NCI-H2227 treated with DMSO at 0.1 percent for 48 hours (cell line): ENCODE measurements around the gene LTBP2.
A peak's percentile ranks its signal among the peaks of the same experiment; 100 is the strongest.

Experiments
- DNase-seq: peaks from one replicate; lab custom pipeline; 2025; lab: John Stamatoyannopoulos, UW

The LTBP2 gene

DNA sequence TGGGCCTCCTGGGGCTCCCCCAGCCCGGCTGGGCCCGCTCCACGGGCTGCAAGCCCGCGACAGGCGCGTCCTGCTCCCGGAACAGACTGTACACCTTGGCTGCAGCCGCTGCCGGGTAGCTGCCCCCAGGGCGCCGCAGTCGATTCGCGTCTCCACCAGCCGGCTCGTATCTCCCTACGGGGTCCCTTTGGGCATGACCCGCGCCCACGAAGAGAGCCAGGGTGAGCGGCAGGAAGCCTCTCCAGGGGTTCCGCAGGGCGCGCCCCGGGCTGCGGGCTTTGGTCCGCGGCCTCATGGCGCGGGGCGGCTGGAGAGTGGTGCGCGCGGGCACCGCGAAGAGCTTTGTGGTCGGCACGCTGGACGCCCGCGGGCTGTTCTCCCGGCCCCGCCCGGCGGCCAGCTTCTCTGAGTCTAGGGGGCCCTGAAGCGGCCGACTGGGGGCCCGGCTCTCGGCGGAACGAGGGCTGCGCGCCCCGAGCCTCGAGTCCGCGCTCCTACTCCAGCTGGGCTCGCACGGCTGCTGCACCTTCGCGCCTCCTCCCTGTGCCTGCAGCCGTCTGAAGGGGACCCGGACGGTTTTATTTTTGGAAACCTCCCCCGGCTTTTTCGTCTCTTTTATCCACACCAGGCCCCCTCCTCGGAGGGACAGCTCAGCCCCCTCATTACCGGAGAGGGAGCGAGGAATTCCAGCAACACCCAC is at the start of gene LTBP2:
Gene LTBP2 (minus strand): TSS at position 588 of the 700 bp plus-strand sequence. CDS start 293 bp downstream, at position 295.
- DNase-seq, result no peak

DNA sequence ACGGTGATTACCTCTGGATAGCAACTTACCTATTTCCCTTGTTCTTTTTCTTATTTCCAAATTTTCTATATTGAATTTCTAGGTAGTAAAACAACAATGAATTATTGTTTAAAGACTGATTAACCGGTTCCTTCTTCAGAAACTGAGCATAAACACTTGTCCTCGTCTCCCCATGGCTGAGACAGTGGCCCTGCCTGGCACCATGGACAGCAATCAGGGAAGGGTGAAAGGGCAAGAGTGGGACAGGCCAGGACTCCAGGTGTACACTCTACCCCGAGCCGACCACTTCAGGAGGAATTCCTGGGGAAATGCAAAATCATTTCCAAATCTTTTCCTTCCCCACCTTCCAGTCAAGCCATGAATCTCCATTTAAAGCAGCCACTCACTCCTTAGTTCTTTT is 48.8 kb upstream of the LTBP2 start:
- DNase-seq, result no peak

DNA sequence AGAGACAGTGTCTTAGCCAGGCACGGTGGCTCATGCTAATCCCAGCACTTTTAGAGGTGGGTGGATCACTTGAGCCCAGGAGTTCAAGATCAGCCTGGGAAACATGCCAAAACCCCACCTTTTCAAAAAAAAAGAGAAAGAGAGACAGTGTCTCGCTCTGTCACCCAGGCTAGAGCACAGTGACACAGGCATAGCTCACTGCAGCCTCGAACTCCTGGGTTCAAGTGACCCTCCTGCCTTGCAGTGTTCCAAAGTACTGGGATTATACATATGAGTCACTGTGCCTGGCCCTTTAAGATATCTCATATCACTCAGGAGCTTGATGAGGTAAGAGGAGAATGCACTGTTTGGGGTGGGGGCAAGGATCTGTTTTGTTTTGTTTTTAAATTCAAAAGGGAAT is 48.1 kb upstream of the LTBP2 start:
- DNase-seq, result no peak

DNA sequence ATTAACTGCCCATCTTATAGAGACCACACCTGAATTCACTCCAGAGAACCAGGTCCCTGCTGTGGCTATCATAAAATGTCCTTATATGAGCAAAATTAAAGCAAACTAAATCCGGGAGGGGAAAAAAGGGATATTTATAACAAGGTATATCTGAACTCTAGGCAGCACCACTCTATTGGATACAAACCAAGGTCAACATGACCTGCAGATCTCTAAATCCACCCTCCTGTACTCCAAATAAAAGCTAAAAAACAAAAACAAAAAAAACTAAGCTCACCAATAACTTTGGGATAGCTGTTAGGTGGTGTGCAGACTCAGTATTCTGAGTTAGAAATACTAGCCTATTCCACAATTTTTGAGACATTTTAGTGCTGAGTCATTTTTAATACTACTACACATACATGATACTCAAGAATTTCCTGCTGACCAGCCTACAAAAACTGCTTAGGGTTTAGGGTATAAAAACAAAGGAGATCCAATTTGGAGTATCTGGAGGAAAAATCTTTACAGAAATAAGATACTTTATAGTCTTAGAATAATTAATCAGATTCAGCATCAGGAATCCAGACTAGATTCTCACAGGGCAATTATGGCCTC is 46.6 kb upstream of the LTBP2 start:
- no peak for DNase-seq

DNA sequence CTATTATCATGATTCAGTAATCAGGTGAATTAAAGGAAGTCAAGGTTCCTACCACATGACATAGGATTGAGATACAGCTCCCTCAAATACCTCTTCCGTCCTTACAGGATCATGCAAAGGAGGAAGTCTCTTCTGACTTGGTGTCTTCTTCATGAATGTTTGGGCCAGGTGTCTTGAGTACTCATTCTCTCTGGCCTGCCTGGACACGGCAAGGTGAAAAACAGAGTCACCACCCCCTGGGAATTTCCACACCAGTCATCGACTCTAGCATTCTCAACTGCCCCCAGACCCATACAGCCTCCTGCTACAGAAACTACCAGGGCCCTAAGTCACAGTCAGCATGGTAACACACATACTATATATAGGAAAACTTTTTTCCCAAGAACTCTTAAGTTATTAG is 44.9 kb upstream of the LTBP2 start:
- DNase-seq, result no peak

DNA sequence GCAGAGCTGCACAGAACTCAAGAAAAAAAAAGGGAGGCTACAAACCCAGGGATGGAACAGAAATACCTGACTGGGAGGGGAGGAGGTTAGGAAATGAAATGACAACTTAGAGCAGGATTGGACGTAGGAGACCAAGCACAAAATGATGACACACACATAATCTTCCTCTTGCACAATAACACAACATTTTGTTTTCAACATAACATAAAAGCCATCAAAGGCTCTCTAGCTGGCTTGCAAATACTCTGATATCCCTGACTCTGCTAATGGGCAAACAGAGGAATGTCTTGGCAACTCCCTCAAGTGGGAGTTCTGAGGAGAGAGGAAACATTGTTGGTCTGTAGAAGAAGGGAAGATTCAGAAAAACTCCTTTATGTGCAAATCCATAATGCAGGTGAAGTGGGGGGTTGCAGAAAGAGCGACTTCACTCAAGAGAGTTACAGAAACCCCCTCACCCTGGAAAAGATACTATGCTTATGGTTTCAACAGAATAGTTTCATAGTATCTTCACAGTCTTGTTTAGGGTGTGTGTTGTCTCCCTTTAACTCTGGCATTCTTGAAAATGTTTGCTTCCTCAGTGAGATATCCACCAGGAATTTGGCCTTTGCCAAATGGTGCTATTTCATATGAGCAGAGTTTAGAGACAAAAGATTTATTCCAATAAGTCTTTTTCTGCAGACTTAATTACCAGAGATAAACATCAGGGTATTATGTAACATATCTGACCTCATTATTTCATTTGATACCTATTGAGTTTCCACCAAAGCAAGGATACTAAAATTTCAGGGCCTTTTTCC is 43.8 kb upstream of the LTBP2 start:
- DNase-seq, result no peak

DNA sequence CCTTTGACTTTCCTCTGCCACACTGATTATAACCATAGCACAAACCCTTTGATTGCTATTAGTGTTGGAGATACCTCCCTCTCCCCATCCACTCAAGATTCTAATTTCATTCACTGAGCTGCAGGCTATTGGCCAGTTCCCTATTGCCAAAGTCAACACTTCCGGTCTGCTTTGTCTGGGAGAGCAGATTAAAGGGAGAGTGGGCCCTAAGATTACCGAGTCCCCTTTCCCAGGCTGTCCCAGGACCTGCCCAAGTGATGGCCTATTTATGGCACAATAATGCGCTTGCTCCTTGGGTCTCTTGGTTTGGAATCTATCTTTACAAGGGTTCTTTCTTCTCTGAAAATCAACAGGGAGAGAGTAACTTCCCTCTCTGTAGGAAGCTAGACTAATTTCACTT is 42.9 kb upstream of the LTBP2 start:
- DNase-seq, result no peak

DNA sequence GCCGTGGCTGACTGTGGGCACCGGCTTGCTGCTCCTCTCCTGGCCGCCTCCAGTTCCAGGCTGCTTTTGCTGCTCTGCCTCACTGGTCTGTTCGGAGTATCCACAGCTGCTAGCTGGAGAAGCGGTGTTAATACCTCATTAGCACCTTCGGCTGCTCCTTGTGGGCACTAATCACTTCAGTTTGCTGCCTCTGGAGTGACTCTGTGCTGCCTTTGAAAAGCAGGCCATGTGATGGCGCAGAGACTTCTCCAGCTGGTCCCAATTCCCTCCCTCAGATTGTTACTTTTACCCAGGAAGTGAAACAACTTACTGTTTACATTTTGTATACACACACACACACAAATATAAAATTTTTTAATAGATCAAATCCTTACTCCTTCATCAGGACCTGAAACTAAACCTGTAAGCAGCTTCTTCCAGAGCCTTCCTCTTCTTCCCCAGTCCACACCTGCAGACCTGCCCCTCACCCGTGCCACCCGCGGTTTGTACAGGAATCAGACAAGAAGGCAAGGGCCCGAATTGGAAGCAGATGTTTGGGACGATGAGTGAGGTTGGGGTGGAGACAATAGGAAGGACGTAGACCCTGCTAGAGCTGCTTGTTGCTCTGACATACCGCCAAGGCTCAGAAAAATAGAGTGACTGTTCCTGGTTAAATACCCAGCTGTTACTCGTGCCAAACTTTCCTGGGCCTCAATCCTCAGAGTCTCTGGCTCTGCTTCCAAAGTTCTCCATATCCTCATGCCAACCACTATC is 41.5 kb upstream of the LTBP2 start:
- DNase-seq, result no peak

DNA sequence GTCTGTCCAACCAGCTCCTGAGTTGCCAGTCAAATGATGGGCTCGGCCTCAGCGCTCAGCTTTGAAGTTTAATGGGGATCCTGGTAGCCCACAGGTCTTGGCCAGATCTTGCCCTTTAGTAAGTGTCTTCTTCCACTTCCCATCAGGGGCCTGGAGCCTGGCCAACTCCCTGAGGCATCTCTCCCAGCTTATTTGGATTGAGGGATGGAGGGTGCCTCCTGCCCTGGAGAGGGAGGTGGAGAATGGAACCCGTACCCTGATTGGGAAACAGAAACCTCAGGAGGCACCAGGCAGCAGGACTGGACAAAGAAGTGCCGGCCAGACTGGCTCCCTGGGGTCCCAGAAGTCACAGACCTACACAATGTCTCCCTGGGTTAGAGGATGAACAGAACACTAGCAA is 40.5 kb upstream of the LTBP2 start:
- no peak for DNase-seq

DNA sequence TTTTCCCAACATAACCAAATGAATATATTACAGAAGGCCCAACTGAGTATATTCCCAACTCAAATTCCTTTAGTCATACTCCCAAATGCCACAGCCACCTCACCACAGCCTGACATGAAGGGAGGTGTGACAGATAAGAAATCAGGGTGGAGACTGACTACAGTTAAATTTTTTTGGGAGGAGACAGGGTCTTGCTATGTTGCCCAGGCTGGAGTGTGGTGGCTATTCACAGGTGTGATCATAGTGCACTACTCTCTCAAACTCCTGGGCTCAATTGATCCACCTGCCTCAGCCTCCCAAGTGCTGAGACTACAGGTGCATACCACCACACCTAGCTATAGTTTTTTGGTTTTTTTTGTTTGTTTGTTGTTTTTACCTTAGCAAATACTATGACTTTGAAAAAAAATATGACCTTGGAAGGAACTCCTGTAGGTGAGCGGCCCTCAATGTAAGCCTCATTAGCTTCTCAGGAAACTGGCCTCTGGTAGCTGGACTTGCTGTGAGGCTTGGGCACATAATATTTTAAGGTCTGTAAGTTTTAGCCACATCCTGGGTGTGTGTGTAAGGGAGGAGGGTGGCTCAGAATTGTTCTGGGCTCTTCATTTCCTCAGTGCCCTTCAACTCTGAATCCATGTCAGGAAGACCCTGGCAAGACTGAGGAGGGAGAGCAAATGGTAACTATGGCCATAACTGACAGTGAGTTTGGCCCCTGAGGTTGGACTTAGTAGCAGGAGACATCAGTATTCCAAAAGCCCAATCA is 39.1 kb upstream of the LTBP2 start:
- DNase-seq, result no peak

DNA sequence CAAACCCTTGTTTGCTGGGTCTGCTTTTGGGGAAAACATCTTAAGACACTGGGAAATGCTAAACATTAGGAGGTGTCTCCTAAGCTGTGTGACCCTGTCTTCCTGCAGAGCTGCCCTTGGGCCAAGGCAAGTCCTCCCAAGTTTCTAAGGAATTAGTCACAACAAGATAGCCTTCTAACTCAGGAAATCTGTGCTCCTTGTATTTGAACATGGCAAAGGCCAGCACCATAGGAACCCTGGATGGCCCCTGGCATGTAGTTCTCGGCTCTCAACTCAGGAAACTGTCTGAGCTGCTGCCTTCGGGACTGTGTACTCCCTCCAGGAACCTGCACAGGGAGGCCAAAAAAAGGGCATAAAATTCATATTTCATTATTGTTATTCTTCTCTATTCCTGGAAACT is 37.6 kb upstream of the LTBP2 start:
- no peak for DNase-seq

DNA sequence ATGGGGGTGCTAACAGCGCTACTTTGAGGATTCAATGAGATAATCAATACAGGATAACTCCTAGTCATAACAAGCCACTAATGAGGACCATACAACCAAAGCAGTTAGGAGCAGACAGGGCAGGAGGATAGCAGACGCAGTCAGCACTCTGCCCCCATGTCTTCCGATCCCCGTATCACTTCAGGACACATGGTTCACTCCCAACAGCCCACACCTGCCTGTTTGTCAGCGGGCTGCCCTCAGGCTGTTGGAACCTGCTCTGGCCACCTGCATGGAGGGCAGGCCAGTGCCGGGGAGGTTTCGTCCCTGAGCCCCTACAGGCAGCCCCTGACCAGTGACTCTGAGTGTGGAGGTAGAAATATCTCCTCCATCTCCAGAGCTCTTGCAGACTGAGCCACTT is 37.1 kb upstream of the LTBP2 start:
- DNase-seq, result no peak

DNA sequence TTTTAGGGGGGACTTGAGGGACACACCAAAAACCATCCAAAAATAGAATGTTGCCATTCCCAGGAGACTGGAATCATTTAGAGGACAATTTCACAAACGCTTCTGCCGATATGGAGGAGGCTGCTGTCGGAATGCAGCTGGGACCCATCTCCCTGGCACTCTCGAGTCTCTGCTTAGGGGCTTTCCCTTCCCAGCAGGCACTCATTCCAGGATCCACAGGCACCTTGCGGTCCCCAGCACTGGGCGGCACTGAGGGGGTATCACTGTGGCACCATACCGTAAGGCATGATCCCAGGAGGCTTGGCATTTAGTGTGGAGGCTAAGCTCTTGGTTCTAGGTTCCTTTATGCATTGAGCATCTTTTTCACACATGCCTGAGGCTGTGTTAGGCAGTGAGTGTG is 36.6 kb upstream of the LTBP2 start:
- no peak for DNase-seq

DNA sequence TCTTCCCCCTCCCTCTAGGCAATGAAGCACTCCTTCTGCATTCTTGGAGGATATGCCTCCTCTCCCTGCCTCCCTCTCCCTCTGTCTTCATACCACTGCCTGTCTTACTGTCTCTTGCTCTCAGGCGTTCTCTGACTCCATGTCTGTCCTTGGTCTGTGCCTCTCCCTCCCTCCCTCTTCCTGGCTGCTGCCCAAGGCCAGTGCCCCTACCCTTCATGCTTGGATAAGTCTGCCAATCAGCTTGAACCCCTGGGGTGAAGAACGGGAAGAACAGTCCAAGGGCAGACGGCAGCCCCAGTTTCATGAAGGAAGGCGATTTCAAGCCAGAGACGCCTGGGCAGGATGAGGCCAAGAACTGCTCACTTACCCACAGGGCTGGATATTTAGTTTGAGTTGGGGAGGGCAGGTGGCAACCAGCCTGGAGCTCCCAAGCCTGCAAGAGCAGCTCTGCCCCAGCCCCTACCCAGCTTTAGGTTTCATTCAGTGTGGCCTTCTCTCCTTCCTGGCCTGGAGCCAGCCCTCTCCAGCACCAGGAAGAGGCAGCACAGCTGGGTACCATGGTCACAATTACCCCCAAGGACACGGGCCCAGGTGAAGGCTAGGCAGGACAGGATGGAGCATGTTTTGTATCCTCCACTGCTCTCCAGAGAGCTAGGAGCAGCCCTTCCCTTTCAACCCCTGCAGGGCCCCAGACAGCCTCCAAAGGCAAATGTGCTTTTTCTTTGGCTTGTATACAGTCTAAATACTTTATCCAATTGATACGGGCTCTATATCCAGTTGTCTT is 35.8 kb upstream of the LTBP2 start:
- peak; percentile 67 for DNase-seq

DNA sequence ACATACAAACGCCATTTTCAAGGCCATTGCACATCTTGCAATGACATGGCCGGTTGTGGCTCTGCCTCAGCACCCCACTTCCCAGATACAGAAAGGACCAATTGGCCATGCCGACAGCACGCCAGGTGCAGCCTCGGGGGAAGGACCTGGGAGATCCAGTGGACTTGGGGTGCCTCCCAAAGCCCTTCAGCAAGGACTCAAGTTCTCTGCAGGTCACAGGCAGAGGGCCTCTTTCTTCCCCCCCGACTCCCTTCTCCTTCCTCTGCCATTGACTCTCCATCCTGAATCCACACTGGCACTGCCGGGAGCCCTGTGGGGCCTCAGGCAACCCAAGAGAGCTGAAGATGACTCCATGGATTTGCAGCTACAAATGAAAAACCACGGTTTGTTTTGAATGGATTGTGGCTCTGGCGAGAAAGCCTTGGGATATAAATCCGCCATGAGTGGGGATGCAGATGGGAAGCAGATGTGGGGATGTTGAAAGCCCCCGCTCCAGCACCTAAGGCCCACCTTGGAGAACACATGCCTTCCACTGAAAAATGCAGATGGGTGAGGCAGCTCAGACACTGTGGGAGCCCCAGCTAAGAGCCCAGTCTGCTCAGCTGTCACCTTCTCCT is 35.1 kb upstream of the LTBP2 start:
- no peak for DNase-seq

DNA sequence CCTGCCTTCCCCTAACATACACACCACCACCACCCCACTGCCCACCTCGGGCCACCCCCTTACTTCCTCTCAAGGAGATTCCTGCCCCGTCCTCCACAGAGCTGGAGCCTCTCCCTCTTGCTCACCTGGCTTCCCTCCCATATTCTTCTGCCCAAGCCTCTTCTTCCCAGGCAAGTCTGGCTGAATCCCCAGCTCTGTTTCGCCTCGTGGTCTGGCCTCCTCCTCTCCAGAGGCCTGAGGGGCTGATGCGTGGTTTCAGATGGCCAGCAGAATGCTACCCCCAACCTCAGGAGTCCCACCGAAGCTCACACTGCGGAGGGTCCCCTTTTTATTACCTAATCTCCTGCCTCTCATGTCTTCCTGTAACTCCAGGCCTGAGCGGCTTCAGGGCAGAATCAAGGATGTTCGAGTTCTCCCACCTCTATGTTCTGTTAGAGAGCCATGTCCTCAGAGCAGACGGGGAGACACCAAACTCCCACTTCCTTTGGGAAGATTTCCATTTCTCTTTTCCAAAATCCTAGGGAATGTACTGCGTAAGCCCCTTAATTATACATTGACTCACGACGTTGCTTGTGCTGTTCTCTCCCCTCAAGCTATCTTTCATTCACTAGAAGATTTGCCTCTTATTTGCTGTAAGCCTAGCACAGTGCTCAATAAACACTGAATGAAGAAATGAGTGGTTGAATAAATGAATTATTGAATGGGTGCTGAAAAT is 33.9 kb upstream of the LTBP2 start:
- DNase-seq, result no peak

DNA sequence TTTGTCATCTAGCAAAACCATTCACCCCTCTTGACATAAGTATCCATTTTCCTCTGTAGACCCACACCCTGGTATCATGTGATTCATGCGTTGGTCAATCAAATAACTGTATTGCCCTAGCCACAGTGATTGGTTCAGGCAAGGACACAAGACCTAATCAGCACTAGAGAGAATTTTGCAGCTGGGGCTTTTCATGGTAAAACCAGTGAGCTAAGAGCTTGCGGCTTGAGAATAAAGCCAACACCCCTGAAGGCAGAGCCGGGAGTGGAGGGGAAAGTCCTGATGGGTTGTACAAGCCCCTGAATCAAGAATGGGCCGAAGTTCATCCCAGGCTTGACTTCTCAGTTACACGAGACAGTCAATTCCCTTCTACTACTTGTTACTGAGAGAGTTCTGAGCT is 33.2 kb upstream of the LTBP2 start:
- DNase-seq, result no peak

DNA sequence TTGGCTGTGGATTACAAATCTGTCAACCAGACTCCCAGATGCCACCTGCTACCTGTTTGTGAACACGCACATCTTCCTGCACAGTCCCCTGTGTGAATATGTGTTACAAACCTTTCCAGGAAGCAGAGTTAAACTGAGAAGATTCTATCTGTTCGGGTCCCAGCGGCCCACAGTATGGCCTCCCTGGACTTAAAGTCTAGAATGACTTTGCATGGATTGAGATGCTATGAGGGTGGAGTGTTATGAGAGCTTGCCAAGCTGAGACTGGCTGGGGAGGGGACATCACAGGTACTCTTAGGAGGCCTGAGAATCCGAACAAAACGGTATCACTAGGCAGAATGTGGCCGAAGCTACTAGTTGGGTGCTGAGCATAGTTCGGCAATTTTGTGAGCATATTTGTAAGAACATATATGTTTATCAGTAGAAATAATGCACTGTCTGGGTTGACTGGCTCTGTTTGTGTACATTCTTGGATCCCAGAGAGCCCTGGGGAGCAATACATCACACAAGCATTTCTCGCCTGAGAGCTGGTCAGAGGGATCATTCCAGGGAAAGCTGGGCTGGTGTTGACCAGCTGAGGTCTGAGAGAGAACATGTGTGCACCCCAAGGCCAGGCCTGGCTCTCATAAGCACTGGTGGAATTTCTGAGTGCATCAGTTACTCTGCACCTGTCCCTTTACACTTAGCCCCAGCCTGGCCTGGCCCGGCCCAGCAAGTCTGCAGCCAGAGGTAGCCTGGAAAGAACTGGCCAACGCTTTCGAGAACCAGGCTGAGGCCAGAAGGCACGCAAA is 29.8 kb upstream of the LTBP2 start:
- DNase-seq, result no peak

DNA sequence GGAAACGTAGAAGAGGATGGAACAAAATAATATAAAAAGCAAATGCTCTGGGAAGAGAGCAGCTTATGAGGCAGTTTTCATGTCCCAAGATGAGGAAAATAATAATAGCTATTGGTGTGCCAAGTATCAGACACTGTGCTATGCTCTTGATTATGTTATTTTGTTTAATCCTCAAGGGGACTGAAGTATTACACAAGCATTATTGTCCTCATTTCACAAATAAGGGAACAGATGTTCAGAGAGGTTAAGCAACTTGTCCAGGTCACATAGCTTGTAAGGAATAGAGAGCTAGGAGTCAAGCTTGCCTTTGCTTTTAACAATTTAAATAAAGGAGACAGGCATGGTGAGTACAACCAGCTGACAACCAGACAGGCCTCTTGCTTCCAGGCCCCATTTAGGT is 26.9 kb upstream of the LTBP2 start:
- no peak for DNase-seq
